PFSK-1 (cell line): Measurements from ENCODE around the gene FAM53B.

ENCODE experiments used
- POLR2AphosphoS5 ChIP-seq: IDR thresholded peaks from 2 replicates; pipeline ENCODE4 v1.6.1; 2012; ENCODE audit warnings: low read depth, mild to moderate bottlenecking, control low read depth, low read length, moderate library complexity
- TAF1 ChIP-seq: IDR thresholded peaks from 2 replicates; pipeline ENCODE4 v1.6.1; 2012; ENCODE audit warnings: low read length, control low read depth, borderline replicate concordance; ENCODE audit not compliant: insufficient read depth

DNA sequence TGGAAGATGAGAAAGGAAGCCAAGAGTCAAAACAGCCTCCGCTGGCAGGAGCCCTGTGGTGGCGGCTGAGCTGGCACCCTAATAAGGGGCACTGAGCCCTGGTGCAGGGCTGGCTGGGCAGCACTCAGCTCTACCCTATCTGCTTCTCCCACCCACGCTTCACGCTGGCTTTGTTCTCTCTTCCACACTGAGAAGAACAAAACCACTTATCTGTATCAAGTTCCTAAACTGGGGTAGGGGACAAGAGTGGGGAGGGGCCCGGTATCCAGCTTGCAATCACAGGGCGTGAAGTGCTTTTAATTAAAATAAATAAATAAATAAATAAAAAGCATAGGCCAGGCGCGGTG, 52.1 kb downstream of the FAM53B start:
- no peak for TF ChIP-seq TAF1
- no peak for TF ChIP-seq POLR2AphosphoS5
